SH-SY5Y (cell line): ENCODE results near the gene SHANK1.

ENCODE experiments used
- GATA2 ChIP-seq: IDR thresholded peaks from 2 replicates; pipeline ENCODE4 v1.6.1; 2011; ENCODE audit warnings: mild to moderate bottlenecking, low read depth, low read length
- GATA3 ChIP-seq: IDR thresholded peaks from 2 replicates; pipeline ENCODE4 v1.6.1; 2011; ENCODE audit warnings: low read depth, mild to moderate bottlenecking, low read length, moderate library complexity

GRCh38 chr19:50728084-50728737 is 8.6 kb upstream of the SHANK1 start:
- no peak for TF ChIP-seq GATA2
- no peak for TF ChIP-seq GATA3
